ENCODE measurements around the gene HDAC11. TPM values are rescaled to one million over a fixed set of nuclear protein-coding genes. Genes with fewer than 3 reads are reported as not detected.
A peak's percentile ranks its signal among the peaks of the same experiment; 100 is the strongest.

The HDAC11 gene
- total and polyA plus RNA-seq, 2 of the 4 experiments (the other 2 are of a cell fraction), result 9.1 to 11.4 TPM

- Histone ChIP-seq H3K27ac (ENCODE audit: insufficient read depth, low read length) (no peak overlapping the region), H4K8ac (ENCODE audit: low read depth in 2 of 2, low read length in 2 of 2) (no peak overlapping the region), H4K5ac (ENCODE audit: low read depth, low read length) (no peak overlapping the region), H2AK5ac (ENCODE audit: low read depth, low read length) (peak overlapping the region; percentile 49; the same call in 1 of the 2 replicates), H2BK120ac (ENCODE audit: low read depth, low read length) (peak overlapping the region; percentile 88), H3K4me2 (ENCODE audit: low read depth, low read length) (no peak overlapping the region), H3K9ac (ENCODE audit: low read depth, low read length) (no peak overlapping the region), H3K4ac (ENCODE audit: low read depth, low read length) (peak overlapping the region; percentile 95; the same call in 1 of the 2 replicates), H3K27me3 (ENCODE audit: control insufficient read depth, insufficient read depth, low read length) (no peaks in the 10 kb centered on the region), H3K4me1 (ENCODE audit: control insufficient read depth, insufficient read depth, low read length) (peaks cover 26% of the 10 kb centered on the region), H3K56ac (ENCODE audit: extremely low read depth, insufficient read depth, low read length) (no peak overlapping the region), H4K20me1 (ENCODE audit: insufficient read depth, low read length) (no peaks in the 10 kb centered on the region), H3K36me3 (ENCODE audit: control insufficient read depth, insufficient read depth, low read length) (no peaks in the 10 kb centered on the region), H3K14ac (replicated peaks; ENCODE audit: low read depth, low read length) (no peak overlapping the region), H3K9me3 (ENCODE audit: control insufficient read depth, insufficient read depth, low read length) (no peaks in the 10 kb centered on the region), H2AK9ac (replicated peaks; ENCODE audit: low read depth, low read length, poor library complexity) (peak overlapping the region; percentile 15), H3K23ac (ENCODE audit: low read depth, low read length) (no peak overlapping the region), H3K18ac (ENCODE audit: low read depth, low read length) (no peak overlapping the region), H2AFZ (replicated peaks; ENCODE audit: low read length, poor library complexity) (peak overlapping the region; percentile 74), H2BK15ac (ENCODE audit: low read depth, low read length) (no peak overlapping the region), H3K9me1 (ENCODE audit: insufficient read depth, low read length) (peaks cover 17% of the 10 kb centered on the region), H3K4me3 (ENCODE audit: insufficient read depth, low read depth, low read length) (no peak overlapping the region), H3K79me1 (ENCODE audit: low read depth in 1 of 2, low read length in 2 of 2) (no peaks in the 10 kb centered on the region), H4K91ac (ENCODE audit: insufficient read depth, low read depth, low read length) (peak overlapping the region; percentile 96), H2BK20ac (ENCODE audit: low read depth, low read length) (peak overlapping the region; percentile 87; the same call in 1 of the 2 replicates), H2BK5ac (ENCODE audit: low read depth, low read length, poor library complexity, severe bottlenecking) (no peak overlapping the region)
- ChIA-PET POLR2A (ENCODE audit: unreplicated experiment) (no interaction called here), CTCF (no interaction called here)
- in situ Hi-C loops (cut with MboI; ENCODE audit: low sequenced_read_pairs) (no loop called here), intact Hi-C loops (cut with micrococcal nuclease) (no loop called here), dilution Hi-C loops (cut with HindIII; ENCODE audit: low sequenced_read_pairs, unreplicated experiment) (no loop called here)
- ATAC-seq (ENCODE audit: low read depth) (no peak), DNase-seq (no peak)
- WGBS, 2 experiments (ENCODE audit: extremely low coverage in 2 of 2, insufficient read length in 1 of 2), result 91% methylated on average over 6 of the region's 10 CpGs; no CpG with 5 or more reads in 1 of the 2 experiments
- TF ChIP-seq CHD1 (IDR thresholded peaks at IDR 0.05; ENCODE audit: low read depth, low read length) (no peak), POLR2A (IDR thresholded peaks at IDR 0.05; ENCODE audit: low read depth, low read length) (no peak), RAD21 (IDR thresholded peaks at IDR 0.05; ENCODE audit: low read length) (no peak)
- no TSS peak for BruUV-seq (replicated peaks)
These were observed 55.4 kb downstream of the HDAC11 start for GRCh38 chr3:13535526-13535875.

All from IMR-90 (cell line).